Ishikawa (cell line): ENCODE results near the gene SPAG9.

Experiments
- CEBPB ChIP-seq: IDR thresholded peaks from 2 replicates; pipeline ENCODE4 v1.6.1; 2012
- CREB1 ChIP-seq: IDR thresholded peaks from 2 replicates; pipeline ENCODE4 v1.6.1; 2012; ENCODE audit warnings: low read depth
- EGR1 ChIP-seq: IDR thresholded peaks from 2 replicates; pipeline ENCODE4 v1.6.1; 2012
- EP300 ChIP-seq: IDR thresholded peaks from 2 replicates; pipeline ENCODE4 v1.6.1; 2012; ENCODE audit warnings: borderline replicate concordance
- FOXM1 ChIP-seq: IDR thresholded peaks from 2 replicates; pipeline ENCODE4 v1.6.1; 2012; ENCODE audit warnings: low read depth, borderline replicate concordance
- MAX ChIP-seq: IDR thresholded peaks from 2 replicates; pipeline ENCODE4 v1.6.1; 2012
- NFIC ChIP-seq: IDR thresholded peaks from 2 replicates; pipeline ENCODE4 v1.6.1; 2012
- RAD21 ChIP-seq: IDR thresholded peaks from 2 replicates; pipeline ENCODE4 v1.6.1; 2012; ENCODE audit warnings: low read depth
- TAF1 ChIP-seq: IDR thresholded peaks from 2 replicates; pipeline ENCODE4 v1.6.1; 2012; ENCODE audit warnings: low read depth, mild to moderate bottlenecking
- TEAD4 ChIP-seq: IDR thresholded peaks from 2 replicates; pipeline ENCODE4 v1.6.1; 2012
- YY1 ChIP-seq: IDR thresholded peaks from 2 replicates; pipeline ENCODE4 v1.6.1; 2012; ENCODE audit warnings: low read depth
- ZBTB7A ChIP-seq: IDR thresholded peaks from 2 replicates; pipeline ENCODE4 v1.6.1; 2012; ENCODE audit warnings: low read depth
- TF ChIP-seq, protein P1 (sequence below): IDR thresholded peaks from 2 replicates; pipeline ENCODE4 v1.6.1; 2012; ENCODE audit warnings: low read depth, mild to moderate bottlenecking
- TF ChIP-seq, protein P2 (sequence below): IDR thresholded peaks from 2 replicates; pipeline ENCODE4 v1.6.1; 2012

Gene SPAG9

GRCh38 chr17:51085150-51085805, 35.4 kb downstream of the SPAG9 start:
- TF ChIP-seq MAX (no peak), YY1 (no peak), NFIC (no peak), CEBPB (no peak)

GRCh38 chr17:51083981-51084380, 36.7 kb downstream of the SPAG9 start:
- TF ChIP-seq ZBTB7A, result no peak
- TF ChIP-seq, protein P1, sequence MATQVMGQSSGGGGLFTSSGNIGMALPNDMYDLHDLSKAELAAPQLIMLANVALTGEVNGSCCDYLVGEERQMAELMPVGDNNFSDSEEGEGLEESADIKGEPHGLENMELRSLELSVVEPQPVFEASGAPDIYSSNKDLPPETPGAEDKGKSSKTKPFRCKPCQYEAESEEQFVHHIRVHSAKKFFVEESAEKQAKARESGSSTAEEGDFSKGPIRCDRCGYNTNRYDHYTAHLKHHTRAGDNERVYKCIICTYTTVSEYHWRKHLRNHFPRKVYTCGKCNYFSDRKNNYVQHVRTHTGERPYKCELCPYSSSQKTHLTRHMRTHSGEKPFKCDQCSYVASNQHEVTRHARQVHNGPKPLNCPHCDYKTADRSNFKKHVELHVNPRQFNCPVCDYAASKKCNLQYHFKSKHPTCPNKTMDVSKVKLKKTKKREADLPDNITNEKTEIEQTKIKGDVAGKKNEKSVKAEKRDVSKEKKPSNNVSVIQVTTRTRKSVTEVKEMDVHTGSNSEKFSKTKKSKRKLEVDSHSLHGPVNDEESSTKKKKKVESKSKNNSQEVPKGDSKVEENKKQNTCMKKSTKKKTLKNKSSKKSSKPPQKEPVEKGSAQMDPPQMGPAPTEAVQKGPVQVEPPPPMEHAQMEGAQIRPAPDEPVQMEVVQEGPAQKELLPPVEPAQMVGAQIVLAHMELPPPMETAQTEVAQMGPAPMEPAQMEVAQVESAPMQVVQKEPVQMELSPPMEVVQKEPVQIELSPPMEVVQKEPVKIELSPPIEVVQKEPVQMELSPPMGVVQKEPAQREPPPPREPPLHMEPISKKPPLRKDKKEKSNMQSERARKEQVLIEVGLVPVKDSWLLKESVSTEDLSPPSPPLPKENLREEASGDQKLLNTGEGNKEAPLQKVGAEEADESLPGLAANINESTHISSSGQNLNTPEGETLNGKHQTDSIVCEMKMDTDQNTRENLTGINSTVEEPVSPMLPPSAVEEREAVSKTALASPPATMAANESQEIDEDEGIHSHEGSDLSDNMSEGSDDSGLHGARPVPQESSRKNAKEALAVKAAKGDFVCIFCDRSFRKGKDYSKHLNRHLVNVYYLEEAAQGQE, result no peak
- TF ChIP-seq, protein P2, sequence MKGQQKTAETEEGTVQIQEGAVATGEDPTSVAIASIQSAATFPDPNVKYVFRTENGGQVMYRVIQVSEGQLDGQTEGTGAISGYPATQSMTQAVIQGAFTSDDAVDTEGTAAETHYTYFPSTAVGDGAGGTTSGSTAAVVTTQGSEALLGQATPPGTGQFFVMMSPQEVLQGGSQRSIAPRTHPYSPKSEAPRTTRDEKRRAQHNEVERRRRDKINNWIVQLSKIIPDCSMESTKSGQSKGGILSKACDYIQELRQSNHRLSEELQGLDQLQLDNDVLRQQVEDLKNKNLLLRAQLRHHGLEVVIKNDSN, result no peak

DNA sequence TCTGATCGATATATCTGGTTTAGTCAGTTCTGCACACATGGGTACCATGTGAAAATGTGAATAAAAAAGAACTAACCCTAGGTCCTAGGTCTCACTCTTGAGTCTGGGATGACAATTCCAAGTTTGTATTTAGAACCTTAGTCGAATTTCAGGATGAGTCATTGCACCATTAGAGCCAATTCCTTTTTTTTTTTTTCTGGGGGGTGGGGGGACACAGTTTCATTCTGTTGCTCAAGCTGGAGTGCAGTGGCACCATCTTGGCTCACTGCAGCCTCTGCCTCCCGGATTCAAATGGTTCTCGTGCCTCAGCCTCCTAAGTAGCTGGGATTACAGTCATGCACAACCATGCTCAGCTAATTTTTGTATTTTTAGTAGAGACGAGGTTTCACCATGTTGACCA, 41.6 kb downstream of the SPAG9 start:
- TF ChIP-seq, protein P1, result no peak
- TF ChIP-seq FOXM1 (no peak), CREB1 (no peak), MAX (no peak), ZBTB7A (no peak), EP300 (no peak), TAF1 (no peak), TEAD4 (no peak), YY1 (no peak), EGR1 (no peak), NFIC (no peak)
- TF ChIP-seq, protein P2, result no peak

GRCh38 chr17:51078009-51078592, 42.6 kb downstream of the SPAG9 start:
- TF ChIP-seq ZBTB7A (no peak), MAX (no peak), TEAD4 (no peak), YY1 (no peak), RAD21 (no peak), CEBPB (no peak), EP300 (no peak), TAF1 (no peak), NFIC (no peak), FOXM1 (no peak)
- TF ChIP-seq, protein P1, result no peak
- TF ChIP-seq, protein P2, result no peak
